Measurements from ENCODE around the gene CLDND1.

GRCh38 chr3:98552232-98553020 is 29.7 kb upstream of the CLDND1 start:
- TF ChIP-seq CTCF (IDR thresholded peaks at IDR 0.05; ENCODE audit: poor library complexity) (no peak), EZH2 (IDR thresholded peaks at IDR 0.05; ENCODE audit: borderline replicate concordance) (no peak)

Measured in hepatocyte (in vitro differentiated cells).